ENCODE data around the gene PIK3AP1.

PIK3AP1 gene

DNA sequence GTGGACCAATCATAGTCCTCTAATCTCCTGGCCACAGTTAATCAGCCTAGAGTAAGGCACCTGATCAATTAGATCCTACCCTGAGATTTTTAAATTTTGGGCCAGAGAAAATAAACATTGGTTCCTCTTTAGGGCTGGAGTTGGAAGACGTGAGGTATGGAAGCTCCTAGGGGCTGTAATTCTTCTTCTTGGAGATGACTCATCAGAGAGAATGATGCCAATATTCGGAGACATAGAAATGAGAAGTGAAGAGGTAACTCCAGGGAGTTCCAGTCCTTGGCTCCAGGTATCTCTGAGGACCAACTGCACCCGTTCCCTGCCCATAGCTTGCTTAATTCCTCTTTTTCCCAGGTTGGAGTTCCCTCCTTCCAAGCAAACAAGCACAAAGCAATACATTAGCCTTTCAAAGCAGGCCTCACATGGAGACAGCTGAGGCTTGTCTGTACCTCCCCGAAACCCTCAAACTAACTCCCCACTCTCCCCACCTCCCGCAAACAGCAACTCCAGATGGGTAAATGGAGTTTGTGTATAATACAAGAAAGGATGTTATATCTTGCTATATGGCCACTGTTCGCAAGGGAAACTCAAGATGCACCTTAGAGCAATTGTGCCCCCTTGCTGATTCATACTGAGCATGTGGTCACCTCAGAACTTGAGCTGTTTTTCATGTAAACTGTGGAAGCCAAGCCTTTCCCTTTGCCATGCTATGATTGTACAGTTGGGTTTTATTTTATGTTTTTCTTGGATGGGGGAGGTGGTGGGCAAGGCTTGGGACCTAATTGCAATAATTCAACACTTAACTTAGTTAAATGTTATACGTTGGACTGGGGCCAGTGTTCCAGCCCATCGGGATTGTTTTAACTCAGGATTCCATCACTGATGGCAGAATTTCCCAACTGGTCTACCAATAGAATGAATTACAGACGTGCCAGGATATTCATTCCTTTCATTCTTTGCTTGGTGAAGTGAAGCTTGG is 29.3 kb downstream of the PIK3AP1 start:
- Histone ChIP-seq H3K4me1 (ENCODE audit: low read length) (peaks cover 14% of the 10 kb centered on the region), H2AFZ (ENCODE audit: low read length) (no peak overlapping the region), H3F3A (ENCODE audit: insufficient read depth, low read length) (no peaks in the 10 kb centered on the region; the same call in 1 of the 2 replicates), H4K20me1 (ENCODE audit: insufficient read depth, low read length) (no peaks in the 10 kb centered on the region; the same call in 1 of the 2 replicates), H3K4me2 (ENCODE audit: low read depth, low read length) (no peak overlapping the region), H3K79me2 (ENCODE audit: low read length) (no peaks in the 10 kb centered on the region), H3K27ac (ENCODE audit: low read length) (no peak overlapping the region), H3K4me3 (ENCODE audit: low read length) (no peak overlapping the region), H3K9ac (ENCODE audit: low read length) (no peak overlapping the region), H3K27me3 (replicated peaks; ENCODE audit: insufficient read depth, low read length) (no peaks in the 10 kb centered on the region), H3K36me3 (replicated peaks; ENCODE audit: insufficient read depth, low read length) (no peaks in the 10 kb centered on the region), H3K9me3 (replicated peaks; ENCODE audit: insufficient read depth, low read length) (no peaks in the 10 kb centered on the region), H3K9me2 (replicated peaks; ENCODE audit: insufficient read depth, low read length) (no peaks in the 10 kb centered on the region)
- DNase-seq, result no peak
- no peak for TF ChIP-seq EZH2phosphoT487 (IDR thresholded peaks at IDR 0.05; ENCODE audit: low read length)
- no peak for TF ChIP-seq EZH2 (optimal IDR thresholded peaks at IDR 0.05; ENCODE audit: low read depth, low read length)
- TF ChIP-seq, protein P1, sequence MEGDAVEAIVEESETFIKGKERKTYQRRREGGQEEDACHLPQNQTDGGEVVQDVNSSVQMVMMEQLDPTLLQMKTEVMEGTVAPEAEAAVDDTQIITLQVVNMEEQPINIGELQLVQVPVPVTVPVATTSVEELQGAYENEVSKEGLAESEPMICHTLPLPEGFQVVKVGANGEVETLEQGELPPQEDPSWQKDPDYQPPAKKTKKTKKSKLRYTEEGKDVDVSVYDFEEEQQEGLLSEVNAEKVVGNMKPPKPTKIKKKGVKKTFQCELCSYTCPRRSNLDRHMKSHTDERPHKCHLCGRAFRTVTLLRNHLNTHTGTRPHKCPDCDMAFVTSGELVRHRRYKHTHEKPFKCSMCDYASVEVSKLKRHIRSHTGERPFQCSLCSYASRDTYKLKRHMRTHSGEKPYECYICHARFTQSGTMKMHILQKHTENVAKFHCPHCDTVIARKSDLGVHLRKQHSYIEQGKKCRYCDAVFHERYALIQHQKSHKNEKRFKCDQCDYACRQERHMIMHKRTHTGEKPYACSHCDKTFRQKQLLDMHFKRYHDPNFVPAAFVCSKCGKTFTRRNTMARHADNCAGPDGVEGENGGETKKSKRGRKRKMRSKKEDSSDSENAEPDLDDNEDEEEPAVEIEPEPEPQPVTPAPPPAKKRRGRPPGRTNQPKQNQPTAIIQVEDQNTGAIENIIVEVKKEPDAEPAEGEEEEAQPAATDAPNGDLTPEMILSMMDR (IDR thresholded peaks at IDR 0.05; ENCODE audit: low read length), result no peak

DNA sequence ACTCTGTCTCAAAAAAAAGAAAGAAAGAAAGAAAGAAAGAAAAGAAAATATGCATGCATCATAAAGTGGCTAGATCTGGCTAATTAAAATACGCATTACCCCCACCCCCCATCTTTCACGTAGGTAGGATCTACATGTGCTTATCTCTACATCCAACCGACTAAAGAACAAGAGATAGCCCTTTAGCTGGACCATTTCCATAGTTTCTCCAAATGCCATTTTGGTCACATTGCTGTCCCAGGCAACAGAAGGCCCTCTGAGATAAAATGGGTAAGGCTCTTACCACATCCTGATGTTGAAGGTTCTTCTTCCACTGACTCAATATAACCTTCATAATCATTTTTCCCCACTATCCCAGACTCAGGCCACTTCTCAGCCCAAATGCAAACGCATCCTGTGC is 31.5 kb downstream of the PIK3AP1 start:
- Histone ChIP-seq H3K4me3 (ENCODE audit: low read length) (no peak overlapping the region), H3K4me2 (ENCODE audit: low read depth, low read length) (no peak overlapping the region), H3K4me1 (ENCODE audit: low read length) (no peaks in the 10 kb centered on the region), H3K27ac (ENCODE audit: low read length) (no peak overlapping the region), H4K20me1 (ENCODE audit: insufficient read depth, low read length) (no peaks in the 10 kb centered on the region), H3K79me2 (ENCODE audit: low read length) (no peaks in the 10 kb centered on the region), H2AFZ (ENCODE audit: low read length) (no peak overlapping the region), H3K9ac (ENCODE audit: low read length) (no peak overlapping the region), H3K9me2 (replicated peaks; ENCODE audit: insufficient read depth, low read length) (no peaks in the 10 kb centered on the region), H3K9me3 (replicated peaks; ENCODE audit: insufficient read depth, low read length) (no peaks in the 10 kb centered on the region), H3K27me3 (replicated peaks; ENCODE audit: insufficient read depth, low read length) (no peaks in the 10 kb centered on the region), H3F3A (ENCODE audit: insufficient read depth, low read length) (no peaks in the 10 kb centered on the region), H3K36me3 (replicated peaks; ENCODE audit: insufficient read depth, low read length) (no peaks in the 10 kb centered on the region)
- DNase-seq, result no peak
- TF ChIP-seq, protein P1 (IDR thresholded peaks at IDR 0.05; ENCODE audit: low read length), result no peak
- TF ChIP-seq EZH2 (optimal IDR thresholded peaks at IDR 0.05; ENCODE audit: low read depth, low read length), result no peak
- TF ChIP-seq EZH2phosphoT487 (IDR thresholded peaks at IDR 0.05; ENCODE audit: low read length), result no peak

DNA sequence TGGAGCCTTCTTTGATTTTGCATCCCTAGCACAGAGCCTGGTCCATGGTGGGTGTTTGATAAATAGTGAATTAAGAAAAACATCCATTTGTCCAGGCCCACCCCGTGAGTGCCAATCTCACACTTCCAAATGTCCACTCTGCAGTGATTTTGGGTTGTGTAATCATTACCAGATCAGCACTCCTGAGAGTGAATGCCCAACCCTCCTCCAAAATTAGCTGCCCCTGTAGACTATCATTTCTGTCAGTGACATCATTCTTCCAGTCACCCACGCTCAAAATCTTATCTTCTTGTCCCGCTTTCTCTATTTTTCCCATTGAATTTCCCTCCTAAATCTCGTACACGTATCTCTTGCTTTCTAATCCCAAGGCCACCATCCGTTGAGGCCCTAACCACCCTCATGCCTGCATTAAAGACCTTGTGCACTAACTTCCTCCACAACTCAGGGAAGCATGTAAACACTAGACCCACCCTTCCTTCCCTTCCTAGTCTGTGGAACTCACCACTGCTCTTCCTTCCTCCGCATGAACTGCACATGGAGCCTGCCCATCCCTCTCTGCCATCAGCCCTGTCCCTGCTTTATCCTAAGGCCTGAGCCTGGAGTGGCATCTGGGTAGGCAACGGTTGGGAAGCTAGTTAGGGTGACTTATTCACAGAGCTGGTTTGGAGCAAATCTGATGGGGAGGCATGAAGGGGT is 32.8 kb downstream of the PIK3AP1 start:
- Histone ChIP-seq H3K9me3 (replicated peaks; ENCODE audit: insufficient read depth, low read length) (no peaks in the 10 kb centered on the region), H3F3A (ENCODE audit: insufficient read depth, low read length) (no peaks in the 10 kb centered on the region), H3K4me2 (ENCODE audit: low read depth, low read length) (no peak overlapping the region), H3K9me2 (replicated peaks; ENCODE audit: insufficient read depth, low read length) (no peaks in the 10 kb centered on the region), H4K20me1 (ENCODE audit: insufficient read depth, low read length) (no peaks in the 10 kb centered on the region), H2AFZ (ENCODE audit: low read length) (no peak overlapping the region), H3K27ac (ENCODE audit: low read length) (no peak overlapping the region), H3K36me3 (replicated peaks; ENCODE audit: insufficient read depth, low read length) (no peaks in the 10 kb centered on the region), H3K9ac (ENCODE audit: low read length) (no peak overlapping the region), H3K27me3 (replicated peaks; ENCODE audit: insufficient read depth, low read length) (no peaks in the 10 kb centered on the region), H3K79me2 (ENCODE audit: low read length) (no peaks in the 10 kb centered on the region), H3K4me1 (ENCODE audit: low read length) (no peaks in the 10 kb centered on the region), H3K4me3 (ENCODE audit: low read length) (no peak overlapping the region)
- no peak for TF ChIP-seq EZH2 (optimal IDR thresholded peaks at IDR 0.05; ENCODE audit: low read depth, low read length)
- no peak for TF ChIP-seq EZH2phosphoT487 (IDR thresholded peaks at IDR 0.05; ENCODE audit: low read length)
- TF ChIP-seq, protein P1 (IDR thresholded peaks at IDR 0.05; ENCODE audit: low read length), result no peak
- DNase-seq, result no peak
